H1 (cell line): ENCODE measurements around the gene NAB1. TPM values are rescaled to one million over a fixed set of nuclear protein-coding genes. Genes with fewer than 3 reads are reported as not detected.

ENCODE experiments used
- ASH2L ChIP-seq: fragments of 200-600, 300-600 bp; sonication (generic); IDR thresholded peaks from one replicate; pipeline ENCODE4 v1.7.1; 2017; ENCODE audit warnings: low read length
- CHD1 ChIP-seq: IDR thresholded peaks from 2 replicates; pipeline ENCODE4 v1.6.1; 2012; ENCODE audit warnings: low read depth, low read length, improper control_type of control experiment
- CTBP2 ChIP-seq: IDR thresholded peaks from 2 replicates; pipeline ENCODE4 v1.7.0; 2011; ENCODE audit warnings: borderline replicate concordance, mild to moderate bottlenecking, moderate library complexity, mixed read lengths, low read length; ENCODE audit not compliant: insufficient read depth, insufficient read length
- EZH2 ChIP-seq: fragments of 200-600 bp; sonication (generic); IDR thresholded peaks from 2 replicates; pipeline ENCODE4 v1.7.1; 2012; ENCODE audit warnings: low read depth, mild to moderate bottlenecking, moderate library complexity, low read length, inconsistent platforms; ENCODE audit not compliant: severe bottlenecking
- GABPA ChIP-seq: IDR thresholded peaks from 2 replicates; pipeline ENCODE4 v1.6.1; 2011; ENCODE audit warnings: mild to moderate bottlenecking, low read length, moderate library complexity, borderline replicate concordance; ENCODE audit not compliant: insufficient read depth
- GTF2F1 ChIP-seq: IDR thresholded peaks from 2 replicates; pipeline ENCODE4 v1.6.1; 2012; ENCODE audit warnings: low read depth, low read length, improper control_type of control experiment, borderline replicate concordance
- HDAC2 ChIP-seq, 2 experiments: fragments of 300-600 bp in 1 of 2; sonication (generic) in 1 of 2; IDR thresholded peaks; 2 replicates each; pipeline ENCODE4 v1.6.1; 2011 to 2012; ENCODE audit warnings: low read depth in 2 of 2, low read length in 2 of 2, mild to moderate bottlenecking in 2 of 2, moderate library complexity in 2 of 2, borderline replicate concordance in 1 of 2, inconsistent platforms in 1 of 2
- JUND ChIP-seq: IDR thresholded peaks from 2 replicates; pipeline ENCODE4 v1.6.1; 2011; ENCODE audit warnings: mild to moderate bottlenecking, improper control_type of control experiment, low read length
- NRF1 ChIP-seq: IDR thresholded peaks from 2 replicates; pipeline ENCODE4 v1.6.1; 2011; ENCODE audit warnings: mild to moderate bottlenecking, low read depth, low read length, improper control_type of control experiment
- PHF8 ChIP-seq: fragments of 200-600 bp; sonication (generic); conservative IDR thresholded peaks from 2 replicates; pipeline ENCODE4 v1.7.1; 2012; ENCODE audit warnings: low read depth, mild to moderate bottlenecking, inconsistent platforms, low read length, moderate library complexity
- RBBP5 ChIP-seq: IDR thresholded peaks from 2 replicates; pipeline ENCODE4 v1.7.1; 2012; ENCODE audit warnings: low read depth, mild to moderate bottlenecking, inconsistent platforms, low read length, moderate library complexity, borderline replicate concordance
- RFX5 ChIP-seq: IDR thresholded peaks from 2 replicates; pipeline ENCODE4 v1.6.1; 2011; ENCODE audit warnings: low read depth, low read length, improper control_type of control experiment, borderline replicate concordance
- RXRA ChIP-seq: IDR thresholded peaks from 2 replicates; pipeline ENCODE4 v1.6.1; 2011; ENCODE audit warnings: low read depth, mild to moderate bottlenecking, low read length, moderate library complexity; ENCODE audit not compliant: insufficient read depth
- SIN3A ChIP-seq, 2 experiments: IDR thresholded peaks in 1 of 2; conservative IDR thresholded peaks in 1 of 2; 2 replicates each; pipeline ENCODE4 v1.6.1; 2011 to 2012; ENCODE audit warnings: low read length in 2 of 2, improper control_type of control experiment in 1 of 2, low read depth in 1 of 2, mild to moderate bottlenecking in 1 of 2
- SP4 ChIP-seq: IDR thresholded peaks from 2 replicates; pipeline ENCODE4 v1.6.1; 2012; ENCODE audit warnings: low read length, inconsistent platforms
- SRF ChIP-seq: IDR thresholded peaks from 2 replicates; pipeline ENCODE4 v1.6.1; 2011; ENCODE audit warnings: mild to moderate bottlenecking, low read depth, low read length, moderate library complexity
- TAF7 ChIP-seq: optimal IDR thresholded peaks from 2 replicates; pipeline ENCODE3; 2011; ENCODE audit warnings: low read depth, mild to moderate bottlenecking, inconsistent platforms, low read length, moderate library complexity, borderline replicate concordance
- TEAD4 ChIP-seq: IDR thresholded peaks from 2 replicates; pipeline ENCODE4 v1.6.1; 2012; ENCODE audit warnings: low read depth, low read length, inconsistent platforms, mixed read lengths
- USF2 ChIP-seq: IDR thresholded peaks from 2 replicates; pipeline ENCODE4 v1.6.1; 2011; ENCODE audit warnings: low read length, improper control_type of control experiment
- YY1 ChIP-seq: IDR thresholded peaks from 2 replicates; pipeline ENCODE4 v1.6.1; 2011; ENCODE audit warnings: low read depth, mild to moderate bottlenecking, low read length
- ZNF274 ChIP-seq: IDR thresholded peaks from 2 replicates; pipeline ENCODE4 v1.7.0; 2012; ENCODE audit warnings: low read length, borderline replicate concordance; ENCODE audit errors: extremely low read depth
- polyA plus RNA-seq, 7 experiments: library from polyadenylated mRNA; depleted of rRNA in 3 of 7; stranded (reverse) in 5 of 7; unstranded in 2 of 7; fragments of >200 nt in 5 of 7; fragments of 200-250 nt in 2 of 7; gene quantifications; 1 replicate in 5 of 7; 2 replicates in 1 of 7; 4 replicates in 1 of 7; pipeline versions ENCODE4 v1.2.1 to v1.2.3, GENCODE V29; 2011 to 2013; ENCODE audit warnings: missing spikeins in 2 of 7, mixed read lengths in 2 of 7
- total RNA-seq: library from RNA; stranded (reverse); fragmentation: NEBNext Ultra II Directional; extraction: Animal tissue kit (Norgen Biotek cat#: 25700); gene quantifications from 2 replicates; pipeline ENCODE4 v1.2.1, GENCODE V29; 2021

NAB1 gene
- total and polyA plus RNA-seq, 2 of the 8 experiments (the other 6 are each of a cell fraction or from before 2014, with no cell fraction given) = 8.5 to 28.6 TPM

GRCh38 chr2:190649035-190649797 is at the start of gene NAB1 (continued):
- TF ChIP-seq SP4 = no peak
- TF ChIP-seq USF2 = no peak
- TF ChIP-seq NRF1 = no peak
- no peak for TF ChIP-seq YY1
- 0 out of 2 replicates have a peak, but pooled peaks have one; percentile 24 for TF ChIP-seq PHF8
- no peak for TF ChIP-seq GTF2F1
- TF ChIP-seq CHD1 = no peak
- TF ChIP-seq GABPA = no peak
- no peak for TF ChIP-seq TAF7
- TF ChIP-seq JUND = no peak
- TF ChIP-seq HDAC2 (IDR thresholded peaks at IDR 0.05; ENCODE audit: borderline replicate concordance in 1 of 2, low read depth in 2 of 2, low read length in 2 of 2) = no peak
- no peak for TF ChIP-seq ZNF274
- no peak for TF ChIP-seq SRF
- no peak for TF ChIP-seq TEAD4
- peak; percentile 96 for TF ChIP-seq RBBP5
- no peak for TF ChIP-seq EZH2
- no peak for TF ChIP-seq RXRA
- no peak for TF ChIP-seq RFX5
- TF ChIP-seq CTBP2 = no peak
- peak; percentile 90 for TF ChIP-seq ASH2L
- no peak for TF ChIP-seq SIN3A (conservative IDR thresholded peaks at IDR 0.05 in 1 of 2, IDR thresholded peaks at IDR 0.05 in 1 of 2; ENCODE audit: low read depth in 1 of 2, low read length in 2 of 2)
